ENCODE results near the gene XYLT2. TPM values are rescaled to one million over a fixed set of nuclear protein-coding genes. Genes with fewer than 3 reads are reported as not detected.
A peak's percentile ranks its signal among the peaks of the same experiment; 100 is the strongest.

XYLT2 gene
- total and polyA plus RNA-seq, 2 experiments from 2014 or later: 14.2 to 44.9 TPM

GRCh38 chr17:50365165-50365564 lies 19.2 kb downstream of the XYLT2 start (continued):
- TF ChIP-seq ZNF331 (CRISPR knock-in tag; IDR thresholded peaks at IDR 0.05; ENCODE audit: low read depth) (no peak), EZH2 (IDR thresholded peaks at IDR 0.05; ENCODE audit: low read depth, unreplicated experiment) (no peak), CTCF (conservative IDR thresholded peaks at IDR 0.05; ENCODE audit: low read depth in 2 of 2) (no peak), JUNB (IDR thresholded peaks at IDR 0.05; ENCODE audit: unreplicated experiment) (no peak), ZNF114 (CRISPR knock-in tag; IDR thresholded peaks at IDR 0.05) (no peak)

- H3K9me2 ChIP-seq (ENCODE audit: insufficient read depth): no peaks in the 10 kb centered on the region
- H3K79me2 ChIP-seq (replicated peaks; ENCODE audit: insufficient read depth): peaks cover 1% of the 10 kb centered on the region; the same call in 1 of the 2 replicates
- ATAC-seq (no peak), DNase-seq (ENCODE audit: low spot score) (no peak)
- H3K36me3 Mint-ChIP-seq (ENCODE audit: low read depth): peaks cover 39% of the 10 kb centered on the region
- peaks cover 35% of the 10 kb centered on the region for H3K4me1 Mint-ChIP-seq
- no peak overlapping the region for H3K4me3 Mint-ChIP-seq
- H3F3A ChIP-seq (replicated peaks; ENCODE audit: low read depth): no peaks in the 10 kb centered on the region
- H3K4me3 ChIP-seq: no peak overlapping the region
- peaks cover 9% of the 10 kb centered on the region for H4K20me1 ChIP-seq (replicated peaks; ENCODE audit: insufficient read depth)
- no peaks in the 10 kb centered on the region; the same call in 2 of the 3 replicates for H3K9me3 Mint-ChIP-seq
- H3K36me3 ChIP-seq (ENCODE audit: insufficient read depth): peaks cover 22% of the 10 kb centered on the region; the same call in 1 of the 2 replicates
- H3K27me3 Mint-ChIP-seq (ENCODE audit: insufficient read depth, low read depth, poor library complexity): peaks cover 12% of the 10 kb centered on the region
- H2AFZ ChIP-seq: no peak overlapping the region
- H3K4me1 ChIP-seq (ENCODE audit: insufficient read depth): peaks cover 19% of the 10 kb centered on the region
- peak overlapping the region; percentile 77; the same call in 1 of the 2 replicates for H3K27ac Mint-ChIP-seq
- no peaks in the 10 kb centered on the region for H3K27me3 ChIP-seq (ENCODE audit: insufficient read depth)
- H3K4me2 ChIP-seq: no peak overlapping the region
- no peak overlapping the region for H3K27ac ChIP-seq (ENCODE audit: low read depth)
- TF ChIP-seq POLR2AphosphoS5 (IDR thresholded peaks at IDR 0.05; ENCODE audit: low read depth) (no peak), ZNF331 (CRISPR knock-in tag; IDR thresholded peaks at IDR 0.05; ENCODE audit: low read depth) (no peak), CREB1 (CRISPR knock-in tag; IDR thresholded peaks at IDR 0.05; ENCODE audit: low read depth) (no peak), EZH2 (IDR thresholded peaks at IDR 0.05; ENCODE audit: low read depth, unreplicated experiment) (no peak), NANOG (IDR thresholded peaks at IDR 0.05; ENCODE audit: borderline replicate concordance) (no peak), STAT1 (IDR thresholded peaks at IDR 0.05; ENCODE audit: unreplicated experiment) (no peak), EZH2phosphoT487 (IDR thresholded peaks at IDR 0.05; ENCODE audit: unreplicated experiment) (no peak)
- TF ChIP-seq, protein P1, sequence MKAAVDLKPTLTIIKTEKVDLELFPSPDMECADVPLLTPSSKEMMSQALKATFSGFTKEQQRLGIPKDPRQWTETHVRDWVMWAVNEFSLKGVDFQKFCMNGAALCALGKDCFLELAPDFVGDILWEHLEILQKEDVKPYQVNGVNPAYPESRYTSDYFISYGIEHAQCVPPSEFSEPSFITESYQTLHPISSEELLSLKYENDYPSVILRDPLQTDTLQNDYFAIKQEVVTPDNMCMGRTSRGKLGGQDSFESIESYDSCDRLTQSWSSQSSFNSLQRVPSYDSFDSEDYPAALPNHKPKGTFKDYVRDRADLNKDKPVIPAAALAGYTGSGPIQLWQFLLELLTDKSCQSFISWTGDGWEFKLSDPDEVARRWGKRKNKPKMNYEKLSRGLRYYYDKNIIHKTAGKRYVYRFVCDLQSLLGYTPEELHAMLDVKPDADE (IDR thresholded peaks at IDR 0.05): no peak
- TF ChIP-seq, protein P2, sequence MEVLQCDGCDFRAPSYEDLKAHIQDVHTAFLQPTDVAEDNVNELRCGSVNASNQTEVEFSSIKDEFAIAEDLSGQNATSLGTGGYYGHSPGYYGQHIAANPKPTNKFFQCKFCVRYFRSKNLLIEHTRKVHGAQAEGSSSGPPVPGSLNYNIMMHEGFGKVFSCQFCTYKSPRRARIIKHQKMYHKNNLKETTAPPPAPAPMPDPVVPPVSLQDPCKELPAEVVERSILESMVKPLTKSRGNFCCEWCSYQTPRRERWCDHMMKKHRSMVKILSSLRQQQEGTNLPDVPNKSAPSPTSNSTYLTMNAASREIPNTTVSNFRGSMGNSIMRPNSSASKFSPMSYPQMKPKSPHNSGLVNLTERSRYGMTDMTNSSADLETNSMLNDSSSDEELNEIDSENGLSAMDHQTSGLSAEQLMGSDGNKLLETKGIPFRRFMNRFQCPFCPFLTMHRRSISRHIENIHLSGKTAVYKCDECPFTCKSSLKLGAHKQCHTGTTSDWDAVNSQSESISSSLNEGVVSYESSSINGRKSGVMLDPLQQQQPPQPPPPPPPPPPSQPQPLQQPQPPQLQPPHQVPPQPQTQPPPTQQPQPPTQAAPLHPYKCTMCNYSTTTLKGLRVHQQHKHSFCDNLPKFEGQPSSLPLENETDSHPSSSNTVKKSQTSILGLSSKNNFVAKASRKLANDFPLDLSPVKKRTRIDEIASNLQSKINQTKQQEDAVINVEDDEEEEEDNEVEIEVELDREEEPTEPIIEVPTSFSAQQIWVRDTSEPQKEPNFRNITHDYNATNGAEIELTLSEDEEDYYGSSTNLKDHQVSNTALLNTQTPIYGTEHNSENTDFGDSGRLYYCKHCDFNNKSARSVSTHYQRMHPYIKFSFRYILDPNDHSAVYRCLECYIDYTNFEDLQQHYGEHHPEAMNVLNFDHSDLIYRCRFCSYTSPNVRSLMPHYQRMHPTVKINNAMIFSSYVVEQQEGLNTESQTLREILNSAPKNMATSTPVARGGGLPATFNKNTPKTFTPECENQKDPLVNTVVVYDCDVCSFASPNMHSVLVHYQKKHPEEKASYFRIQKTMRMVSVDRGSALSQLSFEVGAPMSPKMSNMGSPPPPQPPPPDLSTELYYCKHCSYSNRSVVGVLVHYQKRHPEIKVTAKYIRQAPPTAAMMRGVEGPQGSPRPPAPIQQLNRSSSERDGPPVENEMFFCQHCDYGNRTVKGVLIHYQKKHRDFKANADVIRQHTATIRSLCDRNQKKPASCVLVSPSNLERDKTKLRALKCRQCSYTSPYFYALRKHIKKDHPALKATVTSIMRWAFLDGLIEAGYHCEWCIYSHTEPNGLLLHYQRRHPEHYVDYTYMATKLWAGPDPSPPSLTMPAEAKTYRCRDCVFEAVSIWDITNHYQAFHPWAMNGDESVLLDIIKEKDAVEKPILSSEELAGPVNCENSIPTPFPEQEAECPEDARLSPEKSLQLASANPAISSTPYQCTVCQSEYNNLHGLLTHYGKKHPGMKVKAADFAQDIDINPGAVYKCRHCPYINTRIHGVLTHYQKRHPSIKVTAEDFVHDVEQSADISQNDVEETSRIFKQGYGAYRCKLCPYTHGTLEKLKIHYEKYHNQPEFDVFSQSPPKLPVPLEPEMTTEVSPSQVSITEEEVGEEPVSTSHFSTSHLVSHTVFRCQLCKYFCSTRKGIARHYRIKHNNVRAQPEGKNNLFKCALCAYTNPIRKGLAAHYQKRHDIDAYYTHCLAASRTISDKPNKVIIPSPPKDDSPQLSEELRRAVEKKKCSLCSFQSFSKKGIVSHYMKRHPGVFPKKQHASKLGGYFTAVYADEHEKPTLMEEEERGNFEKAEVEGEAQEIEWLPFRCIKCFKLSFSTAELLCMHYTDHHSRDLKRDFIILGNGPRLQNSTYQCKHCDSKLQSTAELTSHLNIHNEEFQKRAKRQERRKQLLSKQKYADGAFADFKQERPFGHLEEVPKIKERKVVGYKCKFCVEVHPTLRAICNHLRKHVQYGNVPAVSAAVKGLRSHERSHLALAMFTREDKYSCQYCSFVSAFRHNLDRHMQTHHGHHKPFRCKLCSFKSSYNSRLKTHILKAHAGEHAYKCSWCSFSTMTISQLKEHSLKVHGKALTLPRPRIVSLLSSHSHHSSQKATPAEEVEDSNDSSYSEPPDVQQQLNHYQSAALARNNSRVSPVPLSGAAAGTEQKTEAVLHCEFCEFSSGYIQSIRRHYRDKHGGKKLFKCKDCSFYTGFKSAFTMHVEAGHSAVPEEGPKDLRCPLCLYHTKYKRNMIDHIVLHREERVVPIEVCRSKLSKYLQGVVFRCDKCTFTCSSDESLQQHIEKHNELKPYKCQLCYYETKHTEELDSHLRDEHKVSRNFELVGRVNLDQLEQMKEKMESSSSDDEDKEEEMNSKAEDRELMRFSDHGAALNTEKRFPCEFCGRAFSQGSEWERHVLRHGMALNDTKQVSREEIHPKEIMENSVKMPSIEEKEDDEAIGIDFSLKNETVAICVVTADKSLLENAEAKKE (CRISPR knock-in tag; IDR thresholded peaks at IDR 0.05): no peak
These were observed 19.9 kb downstream of the XYLT2 start for GRCh38 chr17:50365649-50366393.
